Measurements from ENCODE around the gene AGMO. TPM values are rescaled to one million over a fixed set of nuclear protein-coding genes. Genes with fewer than 3 reads are reported as not detected.

The AGMO gene
- total and polyA plus RNA-seq, 2 experiments from 2014 or later, result 0.42 to 0.55 TPM

DNA sequence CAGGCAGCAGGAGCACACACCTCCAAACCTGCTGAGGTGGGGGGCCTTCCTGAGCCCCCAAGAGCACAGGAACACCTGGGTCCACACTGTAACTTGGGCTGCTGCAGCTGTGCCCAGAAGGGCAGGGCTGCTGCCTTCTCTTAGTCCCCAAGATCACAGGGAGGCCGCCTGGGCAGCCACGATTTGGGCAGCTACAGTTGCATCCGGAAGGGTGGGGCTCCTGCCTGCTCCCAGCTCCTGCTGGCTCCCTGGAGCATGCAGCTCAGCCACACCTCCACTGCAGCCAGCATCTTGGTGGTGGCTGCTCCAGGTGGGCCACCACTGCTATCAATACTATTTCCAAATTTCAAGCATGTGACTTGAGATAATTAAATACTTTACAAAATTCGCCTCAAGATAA, 38.5 kb upstream of the AGMO start:
- H3K27me3 ChIP-seq (ENCODE audit: insufficient read depth), result no peaks in the 10 kb centered on the region
- H3K27me3 Mint-ChIP-seq (ENCODE audit: insufficient read depth, low read depth, poor library complexity), result no peaks in the 10 kb centered on the region
- DNase-seq (ENCODE audit: low spot score) (no peak), ATAC-seq (no peak; the same call in 2 of the 3 replicates)
- H3F3A ChIP-seq (replicated peaks; ENCODE audit: low read depth), result no peaks in the 10 kb centered on the region
- H3K4me3 ChIP-seq, result no peak overlapping the region
- no peaks in the 10 kb centered on the region for H3K4me1 Mint-ChIP-seq
- H3K36me3 ChIP-seq (ENCODE audit: insufficient read depth), result no peaks in the 10 kb centered on the region
- H3K4me2 ChIP-seq, result no peak overlapping the region
- no peaks in the 10 kb centered on the region for H4K20me1 ChIP-seq (replicated peaks; ENCODE audit: insufficient read depth)
- H3K4me3 Mint-ChIP-seq, result no peak overlapping the region
- H3K79me2 ChIP-seq (replicated peaks; ENCODE audit: insufficient read depth), result no peaks in the 10 kb centered on the region
- peaks cover 12% of the 10 kb centered on the region; the same call in 2 of the 3 replicates for H3K9me3 Mint-ChIP-seq
- H3K4me1 ChIP-seq (ENCODE audit: insufficient read depth), result no peaks in the 10 kb centered on the region
- no peak overlapping the region for H2AFZ ChIP-seq
- peaks cover 10% of the 10 kb centered on the region; the same call in 2 of the 3 replicates for H3K36me3 Mint-ChIP-seq (ENCODE audit: low read depth)
- H3K9me2 ChIP-seq (ENCODE audit: insufficient read depth), result no peaks in the 10 kb centered on the region
- no peak overlapping the region for H3K27ac ChIP-seq (ENCODE audit: low read depth)
- H3K27ac Mint-ChIP-seq, result no peak overlapping the region
- TF ChIP-seq, protein P1, sequence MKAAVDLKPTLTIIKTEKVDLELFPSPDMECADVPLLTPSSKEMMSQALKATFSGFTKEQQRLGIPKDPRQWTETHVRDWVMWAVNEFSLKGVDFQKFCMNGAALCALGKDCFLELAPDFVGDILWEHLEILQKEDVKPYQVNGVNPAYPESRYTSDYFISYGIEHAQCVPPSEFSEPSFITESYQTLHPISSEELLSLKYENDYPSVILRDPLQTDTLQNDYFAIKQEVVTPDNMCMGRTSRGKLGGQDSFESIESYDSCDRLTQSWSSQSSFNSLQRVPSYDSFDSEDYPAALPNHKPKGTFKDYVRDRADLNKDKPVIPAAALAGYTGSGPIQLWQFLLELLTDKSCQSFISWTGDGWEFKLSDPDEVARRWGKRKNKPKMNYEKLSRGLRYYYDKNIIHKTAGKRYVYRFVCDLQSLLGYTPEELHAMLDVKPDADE (IDR thresholded peaks at IDR 0.05), result no peak
- TF ChIP-seq ZNF462 (CRISPR knock-in tag; IDR thresholded peaks at IDR 0.05) (no peak), POLR2AphosphoS5 (IDR thresholded peaks at IDR 0.05; ENCODE audit: low read depth) (no peak), NANOG (IDR thresholded peaks at IDR 0.05; ENCODE audit: borderline replicate concordance) (no peak), STAT1 (IDR thresholded peaks at IDR 0.05; ENCODE audit: unreplicated experiment) (no peak), CREB1 (CRISPR knock-in tag; IDR thresholded peaks at IDR 0.05; ENCODE audit: low read depth) (no peak), ZNF331 (CRISPR knock-in tag; IDR thresholded peaks at IDR 0.05; ENCODE audit: low read depth) (no peak), EZH2 (IDR thresholded peaks at IDR 0.05; ENCODE audit: low read depth, unreplicated experiment) (no peak), JUNB (IDR thresholded peaks at IDR 0.05; ENCODE audit: unreplicated experiment) (no peak)
- TF ChIP-seq, protein P2, sequence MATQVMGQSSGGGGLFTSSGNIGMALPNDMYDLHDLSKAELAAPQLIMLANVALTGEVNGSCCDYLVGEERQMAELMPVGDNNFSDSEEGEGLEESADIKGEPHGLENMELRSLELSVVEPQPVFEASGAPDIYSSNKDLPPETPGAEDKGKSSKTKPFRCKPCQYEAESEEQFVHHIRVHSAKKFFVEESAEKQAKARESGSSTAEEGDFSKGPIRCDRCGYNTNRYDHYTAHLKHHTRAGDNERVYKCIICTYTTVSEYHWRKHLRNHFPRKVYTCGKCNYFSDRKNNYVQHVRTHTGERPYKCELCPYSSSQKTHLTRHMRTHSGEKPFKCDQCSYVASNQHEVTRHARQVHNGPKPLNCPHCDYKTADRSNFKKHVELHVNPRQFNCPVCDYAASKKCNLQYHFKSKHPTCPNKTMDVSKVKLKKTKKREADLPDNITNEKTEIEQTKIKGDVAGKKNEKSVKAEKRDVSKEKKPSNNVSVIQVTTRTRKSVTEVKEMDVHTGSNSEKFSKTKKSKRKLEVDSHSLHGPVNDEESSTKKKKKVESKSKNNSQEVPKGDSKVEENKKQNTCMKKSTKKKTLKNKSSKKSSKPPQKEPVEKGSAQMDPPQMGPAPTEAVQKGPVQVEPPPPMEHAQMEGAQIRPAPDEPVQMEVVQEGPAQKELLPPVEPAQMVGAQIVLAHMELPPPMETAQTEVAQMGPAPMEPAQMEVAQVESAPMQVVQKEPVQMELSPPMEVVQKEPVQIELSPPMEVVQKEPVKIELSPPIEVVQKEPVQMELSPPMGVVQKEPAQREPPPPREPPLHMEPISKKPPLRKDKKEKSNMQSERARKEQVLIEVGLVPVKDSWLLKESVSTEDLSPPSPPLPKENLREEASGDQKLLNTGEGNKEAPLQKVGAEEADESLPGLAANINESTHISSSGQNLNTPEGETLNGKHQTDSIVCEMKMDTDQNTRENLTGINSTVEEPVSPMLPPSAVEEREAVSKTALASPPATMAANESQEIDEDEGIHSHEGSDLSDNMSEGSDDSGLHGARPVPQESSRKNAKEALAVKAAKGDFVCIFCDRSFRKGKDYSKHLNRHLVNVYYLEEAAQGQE (IDR thresholded peaks at IDR 0.05; ENCODE audit: unreplicated experiment), result no peak
- TF ChIP-seq, protein P3, sequence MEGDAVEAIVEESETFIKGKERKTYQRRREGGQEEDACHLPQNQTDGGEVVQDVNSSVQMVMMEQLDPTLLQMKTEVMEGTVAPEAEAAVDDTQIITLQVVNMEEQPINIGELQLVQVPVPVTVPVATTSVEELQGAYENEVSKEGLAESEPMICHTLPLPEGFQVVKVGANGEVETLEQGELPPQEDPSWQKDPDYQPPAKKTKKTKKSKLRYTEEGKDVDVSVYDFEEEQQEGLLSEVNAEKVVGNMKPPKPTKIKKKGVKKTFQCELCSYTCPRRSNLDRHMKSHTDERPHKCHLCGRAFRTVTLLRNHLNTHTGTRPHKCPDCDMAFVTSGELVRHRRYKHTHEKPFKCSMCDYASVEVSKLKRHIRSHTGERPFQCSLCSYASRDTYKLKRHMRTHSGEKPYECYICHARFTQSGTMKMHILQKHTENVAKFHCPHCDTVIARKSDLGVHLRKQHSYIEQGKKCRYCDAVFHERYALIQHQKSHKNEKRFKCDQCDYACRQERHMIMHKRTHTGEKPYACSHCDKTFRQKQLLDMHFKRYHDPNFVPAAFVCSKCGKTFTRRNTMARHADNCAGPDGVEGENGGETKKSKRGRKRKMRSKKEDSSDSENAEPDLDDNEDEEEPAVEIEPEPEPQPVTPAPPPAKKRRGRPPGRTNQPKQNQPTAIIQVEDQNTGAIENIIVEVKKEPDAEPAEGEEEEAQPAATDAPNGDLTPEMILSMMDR (conservative IDR thresholded peaks at IDR 0.05; ENCODE audit: low read depth in 2 of 2), result no peak
